Measurements from ENCODE around the gene LARP1.

LARP1 gene

GRCh38 chr5:154860123-154860522 lies 104.9 kb downstream of the LARP1 start:
- no peak for FAIRE-seq

- no peak for FAIRE-seq
Observed at GRCh38 chr5:154860765-154861164, 105.6 kb downstream of the LARP1 start.

GRCh38 chr5:154861946-154862345 lies 106.8 kb downstream of the LARP1 start:
- no peak for FAIRE-seq

DNA sequence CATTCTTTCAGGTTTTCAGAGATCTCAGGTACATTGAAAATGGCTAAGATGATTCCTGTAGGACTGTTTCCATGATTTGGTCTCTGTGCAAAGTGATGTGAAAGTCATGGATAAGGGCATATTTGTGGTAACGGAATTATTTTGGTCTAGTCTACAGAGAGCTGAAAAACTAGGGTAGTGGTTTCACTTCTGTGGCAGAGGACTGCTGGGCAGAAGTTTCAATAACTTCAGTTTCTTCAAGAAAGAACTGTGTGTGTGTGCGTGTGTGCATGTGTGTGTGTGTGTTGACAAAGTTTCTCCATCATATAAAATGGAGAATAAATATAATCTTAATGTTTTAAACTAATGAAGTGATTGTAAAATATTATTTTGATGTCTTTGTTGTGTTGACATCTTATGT lies 107.6 kb downstream of the LARP1 start:
- FAIRE-seq, result no peak

DNA sequence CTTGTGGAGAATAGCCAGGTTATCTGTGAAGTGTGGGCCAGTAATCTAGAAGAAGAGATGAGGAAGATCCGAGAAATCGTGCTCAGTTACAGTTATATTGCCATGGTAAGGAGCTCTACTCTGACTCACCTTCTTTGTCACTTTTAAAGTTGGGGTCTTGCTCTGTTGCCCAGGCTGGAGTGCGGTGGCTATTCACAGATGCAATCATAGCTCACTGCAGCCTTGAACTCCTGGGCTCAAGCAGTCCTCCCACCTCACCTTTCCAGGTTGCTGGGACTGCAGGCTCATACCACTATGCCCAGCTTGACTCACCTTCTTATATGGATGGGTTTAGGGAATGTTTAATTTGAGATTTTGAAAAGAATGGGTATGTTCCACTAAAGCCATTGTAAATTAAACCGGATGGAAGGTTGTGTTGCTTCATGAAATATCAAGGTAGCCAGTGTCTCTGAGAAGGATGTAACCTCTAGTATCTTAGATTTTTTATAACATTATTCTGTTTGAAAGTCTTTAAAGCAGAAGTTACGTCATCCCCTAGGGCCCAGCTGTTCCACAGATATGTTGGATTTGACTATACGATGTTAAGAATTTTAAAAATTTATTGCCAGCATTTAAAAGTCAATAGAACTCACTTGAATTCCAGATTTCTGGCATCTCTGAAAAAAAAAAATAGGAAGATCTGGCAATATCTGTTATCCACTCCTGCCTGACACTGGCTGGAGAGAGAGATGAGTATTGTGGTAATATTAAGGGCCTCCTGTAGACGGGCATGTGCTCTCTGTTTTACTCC lies 108.3 kb downstream of the LARP1 start:
- FAIRE-seq, result no peak

GRCh38 chr5:154865466-154866184 lies 110.4 kb downstream of the LARP1 start:
- FAIRE-seq, result no peak

- no peak for FAIRE-seq
Observed at GRCh38 chr5:154866841-154867240, 111.7 kb downstream of the LARP1 start.

Measured in endometrium (tissue), 2 donors.